HG03175 (cell line): ENCODE results near the gene HOXB5.

Experiments used
- ATAC-seq: cut with Tn5 transposase; IDR thresholded peaks from one replicate; pipeline ENCODE4 v1.9.1; 2021; ENCODE audit warnings: mild to moderate bottlenecking, moderate library complexity; ENCODE audit not compliant: unreplicated experiment

Gene HOXB5

GRCh38 chr17:48577330-48577945 is 16.1 kb downstream of the HOXB5 start:
- no peak for ATAC-seq

- no peak for ATAC-seq
These were observed 16.9 kb downstream of the HOXB5 start for GRCh38 chr17:48576479-48577309.

GRCh38 chr17:48575673-48576478 is 17.7 kb downstream of the HOXB5 start:
- no peak for ATAC-seq

GRCh38 chr17:48575066-48575582 is 18.5 kb downstream of the HOXB5 start:
- ATAC-seq, result no peak

- no peak for ATAC-seq
These were observed 19.0 kb downstream of the HOXB5 start for GRCh38 chr17:48574505-48575065.

GRCh38 chr17:48571826-48572417 is 21.7 kb downstream of the HOXB5 start:
- ATAC-seq, result no peak

GRCh38 chr17:48571024-48571818 is 22.4 kb downstream of the HOXB5 start:
- ATAC-seq, result no peak

GRCh38 chr17:48570325-48571023 is 23.1 kb downstream of the HOXB5 start:
- no peak for ATAC-seq

- no peak for ATAC-seq
These were observed 23.8 kb downstream of the HOXB5 start for GRCh38 chr17:48569674-48570324.

- ATAC-seq, result no peak
These were observed 24.4 kb downstream of the HOXB5 start for GRCh38 chr17:48569240-48569582.

GRCh38 chr17:48568499-48569239 is 24.9 kb downstream of the HOXB5 start:
- ATAC-seq, result no peak

GRCh38 chr17:48567646-48568354 is 25.8 kb downstream of the HOXB5 start:
- ATAC-seq, result no peak

- no peak for ATAC-seq
These were observed 26.4 kb downstream of the HOXB5 start for GRCh38 chr17:48567209-48567608.

GRCh38 chr17:48566717-48567116 is 26.9 kb downstream of the HOXB5 start:
- ATAC-seq, result no peak

- ATAC-seq, result no peak
These were observed 27.5 kb downstream of the HOXB5 start for GRCh38 chr17:48565925-48566710.

- ATAC-seq, result no peak
These were observed 28.5 kb downstream of the HOXB5 start for GRCh38 chr17:48565022-48565554.
